H9 (cell line): Measurements from ENCODE around the gene BMP2K. TPM values are rescaled to one million over a fixed set of nuclear protein-coding genes. Genes with fewer than 3 reads are reported as not detected.
A peak's percentile ranks its signal among the peaks of the same experiment; 100 is the strongest.

ENCODE experiments used
- DNase-seq: peaks from one replicate; pipeline ENCODE4 v3.0.0-alpha.2; 2017
- H2AFZ ChIP-seq: one replicate; pipeline ENCODE4 v1.6.1; 2013; ENCODE audit warnings: mild to moderate bottlenecking, low read length, control low read depth, moderate library complexity
- H2AK5ac ChIP-seq: 2 replicates; pipeline ENCODE4 v1.6.1; 2013; ENCODE audit warnings: low read length, control low read depth, mixed read lengths; ENCODE audit not compliant: insufficient read length
- H2BK120ac ChIP-seq: one replicate; pipeline ENCODE4 v1.6.1; 2013; ENCODE audit warnings: low read depth, mild to moderate bottlenecking, low read length, control low read depth, inconsistent platforms; ENCODE audit not compliant: poor library complexity, severe bottlenecking
- H2BK12ac ChIP-seq: 2 replicates; pipeline ENCODE4 v1.6.1; 2013; ENCODE audit warnings: low read length, control low read depth, mixed read lengths, low read depth; ENCODE audit not compliant: insufficient read length
- H2BK15ac ChIP-seq: 2 replicates; pipeline ENCODE4 v1.6.1; 2013; ENCODE audit warnings: low read depth, low read length, control low read depth
- H2BK20ac ChIP-seq: one replicate; pipeline ENCODE4 v1.6.1; 2013; ENCODE audit warnings: low read depth, mild to moderate bottlenecking, low read length, control low read depth, inconsistent platforms; ENCODE audit not compliant: poor library complexity, severe bottlenecking
- H2BK5ac ChIP-seq: 2 replicates; pipeline ENCODE4 v1.6.1; 2013; ENCODE audit warnings: low read length, control low read depth, mixed read lengths; ENCODE audit not compliant: insufficient read length
- H3K14ac ChIP-seq: 2 replicates; pipeline ENCODE4 v1.6.1; 2013; ENCODE audit warnings: low read length, control low read depth; ENCODE audit not compliant: insufficient read depth
- H3K18ac ChIP-seq: 2 replicates; pipeline ENCODE4 v1.6.1; 2013; ENCODE audit warnings: low read depth, mild to moderate bottlenecking, mixed read lengths, low read length, control low read depth; ENCODE audit not compliant: insufficient read length
- H3K23ac ChIP-seq: 2 replicates; pipeline ENCODE4 v1.6.1; 2013; ENCODE audit warnings: low read length, control low read depth, mixed read lengths, low read depth; ENCODE audit not compliant: insufficient read length
- H3K23me2 ChIP-seq: 2 replicates; pipeline ENCODE4 v1.6.1; 2013; ENCODE audit warnings: low read depth, mild to moderate bottlenecking, mixed read lengths, low read length, control low read depth; ENCODE audit not compliant: insufficient read length, poor library complexity, severe bottlenecking
- H3K27ac ChIP-seq: 2 replicates; pipeline ENCODE4 v1.5.1; 2013; ENCODE audit warnings: low read length, control low read depth, mixed read lengths, low read depth; ENCODE audit not compliant: insufficient read length
- H3K27me3 ChIP-seq: 2 replicates; pipeline ENCODE4 v1.6.1; 2013; ENCODE audit warnings: low read length, control low read depth, inconsistent platforms; ENCODE audit not compliant: insufficient read depth
- H3K4ac ChIP-seq: 2 replicates; pipeline ENCODE4 v1.6.1; 2013; ENCODE audit warnings: low read depth, mild to moderate bottlenecking, control low read depth, inconsistent platforms, low read length, moderate library complexity
- H3K4me1 ChIP-seq: 2 replicates; pipeline ENCODE4 v1.6.1; 2013; ENCODE audit warnings: low read length, control low read depth, inconsistent platforms; ENCODE audit not compliant: insufficient read depth
- H3K4me2 ChIP-seq: 2 replicates; pipeline ENCODE4 v1.6.1; 2013; ENCODE audit warnings: low read length, control low read depth, mixed read lengths; ENCODE audit not compliant: insufficient read length, insufficient read depth
- H3K56ac ChIP-seq: 2 replicates; pipeline ENCODE4 v1.6.1; 2013; ENCODE audit warnings: low read depth, mild to moderate bottlenecking, mixed read lengths, low read length, control low read depth; ENCODE audit not compliant: insufficient read length
- H3K79me1 ChIP-seq: 2 replicates; pipeline ENCODE4 v1.6.1; 2013; ENCODE audit warnings: low read depth, mild to moderate bottlenecking, moderate library complexity, low read length, control low read depth, inconsistent platforms; ENCODE audit not compliant: insufficient read depth, poor library complexity, severe bottlenecking
- H3K79me2 ChIP-seq: 2 replicates; pipeline ENCODE4 v1.6.1; 2013; ENCODE audit warnings: low read length, control low read depth, inconsistent platforms; ENCODE audit not compliant: insufficient read depth
- H3K9ac ChIP-seq: 2 replicates; pipeline ENCODE4 v1.6.1; 2013; ENCODE audit warnings: low read length, control low read depth, mixed read lengths; ENCODE audit not compliant: insufficient read length; ENCODE audit errors: extremely low read depth
- H3K9me3 ChIP-seq: one replicate; pipeline ENCODE4 v1.6.1; 2013; ENCODE audit warnings: low read depth, low read length, inconsistent platforms; ENCODE audit not compliant: control insufficient read depth
- H3T11ph ChIP-seq: one replicate; pipeline ENCODE4 v1.6.1; 2013; ENCODE audit warnings: mild to moderate bottlenecking, low read length, control low read depth, inconsistent platforms
- H4K20me1 ChIP-seq: one replicate; pipeline ENCODE4 v1.6.1; 2013; ENCODE audit not compliant: control insufficient read depth, insufficient read length, insufficient read depth
- H4K5ac ChIP-seq: 2 replicates; pipeline ENCODE4 v1.6.1; 2013; ENCODE audit warnings: low read depth, mild to moderate bottlenecking, mixed read lengths, low read length, control low read depth; ENCODE audit not compliant: insufficient read length
- H4K8ac ChIP-seq: replicated peaks from 2 replicates; pipeline ENCODE4 v1.6.1; 2013; ENCODE audit warnings: low read length, control low read depth, mixed read lengths, low read depth; ENCODE audit not compliant: insufficient read length
- H4K91ac ChIP-seq: 2 replicates; pipeline ENCODE4 v1.6.1; 2013; ENCODE audit warnings: low read depth, mild to moderate bottlenecking, moderate library complexity, mixed read lengths, low read length, control low read depth; ENCODE audit not compliant: insufficient read length
- H3K27ac Mint-ChIP-seq, 3 experiments: 2 replicates in 2 of 3; 3 replicates in 1 of 3; pipeline ENCODE4 v1.8.0; 2020 to 2021; ENCODE audit warnings: mixed read lengths in 3 of 3, mild to moderate bottlenecking in 1 of 3, moderate library complexity in 1 of 3
- H3K27me3 Mint-ChIP-seq: 2 replicates; pipeline ENCODE4 v1.8.0; 2021; ENCODE audit warnings: low read depth, mild to moderate bottlenecking, moderate library complexity, mixed read lengths
- H3K36me3 Mint-ChIP-seq, 3 experiments: 2 replicates in 2 of 3; 3 replicates in 1 of 3; pipeline ENCODE4 v1.8.0; 2020 to 2021; ENCODE audit warnings: low read depth in 3 of 3, mixed read lengths in 3 of 3; ENCODE audit not compliant: insufficient read depth in 1 of 3
- H3K4me1 Mint-ChIP-seq, 2 experiments: 2 replicates each; pipeline ENCODE4 v1.8.0; 2020; ENCODE audit warnings: mixed read lengths in 2 of 2
- H3K4me3 Mint-ChIP-seq, 2 experiments: 2 replicates in 1 of 2; 3 replicates in 1 of 2; pipeline ENCODE4 v1.8.0; 2020 to 2021; ENCODE audit warnings: mild to moderate bottlenecking in 2 of 2, mixed read lengths in 2 of 2, moderate library complexity in 1 of 2
- H3K9me3 Mint-ChIP-seq, 2 experiments: 2 replicates in 1 of 2; 3 replicates in 1 of 2; pipeline ENCODE4 v1.8.0; 2020; ENCODE audit warnings: mild to moderate bottlenecking in 2 of 2, mixed read lengths in 2 of 2, moderate library complexity in 1 of 2
- CTCF ChIP-seq: fragments of 200-600 bp; sonication (generic); conservative IDR thresholded peaks from 3 replicates; pipeline ENCODE4 v1.8.0; 2021; ENCODE audit warnings: antibody characterized with exemption, mild to moderate bottlenecking
- WGBS: extraction: QIAGEN DNeasy Blood & Tissue Kit; methylation state at CpG from one replicate; pipeline ENCODE4 v1.1.7; 2013; ENCODE audit warnings: missing lambda C conversion rate, low lambda C conversion rate, mixed read lengths; ENCODE audit not compliant: insufficient read length; ENCODE audit errors: extremely low coverage; 5-methylcytosine and 5-hydroxymethylcytosine counted together
- total RNA-seq: library from RNA; stranded (reverse); gene quantifications from 2 replicates; pipeline ENCODE4 v1.2.1, GENCODE V29; 2021

The BMP2K gene
- total RNA-seq, 1 experiment from 2014 or later: 26.4 TPM

GRCh38 chr4:78939667-78940008, 163.5 kb downstream of the BMP2K start:
- Mint-ChIP-seq H3K27me3 (peaks cover 34% of the 10 kb centered on the region), H3K27ac (no peak overlapping the region), H3K4me3 (peak overlapping the region; percentile 57 to 79), H3K36me3 (no peaks in the 10 kb centered on the region; a peak in 2 of 7 replicates), H3K4me1 (peaks cover 33 to 35% of the 10 kb centered on the region in 2 experiments), H3K9me3 (no peaks in the 10 kb centered on the region)
- Histone ChIP-seq H4K20me1 (no peaks in the 10 kb centered on the region), H3T11ph (no peak overlapping the region), H3K18ac (no peak overlapping the region), H3K4me1 (peaks cover 13% of the 10 kb centered on the region; the same call in 1 of the 2 replicates), H2BK15ac (no peak overlapping the region), H3K79me1 (no peaks in the 10 kb centered on the region), H2BK12ac (no peak overlapping the region), H2BK5ac (no peak overlapping the region), H3K4ac (no peak overlapping the region), H2BK120ac (no peak overlapping the region), H3K23ac (no peak overlapping the region), H2AK5ac (no peak overlapping the region), H3K9ac (peak overlapping the region; percentile 25), H3K4me2 (peak overlapping the region; percentile 78), H3K56ac (no peak overlapping the region), H3K79me2 (no peaks in the 10 kb centered on the region; the same call in 1 of the 2 replicates), H4K5ac (no peak overlapping the region), H4K8ac (no peak overlapping the region), H4K91ac (no peak overlapping the region), H3K27me3 (no peaks in the 10 kb centered on the region; the same call in 1 of the 2 replicates), H2BK20ac (no peak overlapping the region), H3K9me3 (no peaks in the 10 kb centered on the region), H3K27ac (no peak overlapping the region), H2AFZ (no peak overlapping the region), H3K23me2 (peaks cover 6% of the 10 kb centered on the region), H3K14ac (no peak overlapping the region)
- DNase-seq: no peak
- no peak for TF ChIP-seq CTCF
- no CpG with 5 or more reads among the region's 9 CpGs for WGBS
